ENCODE data around the gene PSIP1. TPM values are rescaled to one million over a fixed set of nuclear protein-coding genes. Genes with fewer than 3 reads are reported as not detected.

The PSIP1 gene
- total RNA-seq, 4 donors from 2014 or later, result 11.7 to 21.3 (median 12.5) TPM

GRCh38 chr9:15475923-15476536 lies 34.7 kb downstream of the PSIP1 start:
- Histone ChIP-seq H3K36me3 (no peaks in the 10 kb centered on the region), H3K27ac (no peak overlapping the region), H3K27me3 (no peaks in the 10 kb centered on the region), H3K4me1 (no peaks in the 10 kb centered on the region), H3K4me3 (no peak overlapping the region), H3K9me3 (no peaks in the 10 kb centered on the region)
- intact Hi-C loops (cut with DNase I; ENCODE audit: low total_unique reads), result no loop called here
- ATAC-seq (no peak), DNase-seq (no peak)
- in situ Hi-C loops (cut with MboI; ENCODE audit: low sequenced_read_pairs in 4 of 4), result no loop called here
- no peak for TF ChIP-seq POLR2A (IDR thresholded peaks at IDR 0.05)
- TF ChIP-seq, protein P1, sequence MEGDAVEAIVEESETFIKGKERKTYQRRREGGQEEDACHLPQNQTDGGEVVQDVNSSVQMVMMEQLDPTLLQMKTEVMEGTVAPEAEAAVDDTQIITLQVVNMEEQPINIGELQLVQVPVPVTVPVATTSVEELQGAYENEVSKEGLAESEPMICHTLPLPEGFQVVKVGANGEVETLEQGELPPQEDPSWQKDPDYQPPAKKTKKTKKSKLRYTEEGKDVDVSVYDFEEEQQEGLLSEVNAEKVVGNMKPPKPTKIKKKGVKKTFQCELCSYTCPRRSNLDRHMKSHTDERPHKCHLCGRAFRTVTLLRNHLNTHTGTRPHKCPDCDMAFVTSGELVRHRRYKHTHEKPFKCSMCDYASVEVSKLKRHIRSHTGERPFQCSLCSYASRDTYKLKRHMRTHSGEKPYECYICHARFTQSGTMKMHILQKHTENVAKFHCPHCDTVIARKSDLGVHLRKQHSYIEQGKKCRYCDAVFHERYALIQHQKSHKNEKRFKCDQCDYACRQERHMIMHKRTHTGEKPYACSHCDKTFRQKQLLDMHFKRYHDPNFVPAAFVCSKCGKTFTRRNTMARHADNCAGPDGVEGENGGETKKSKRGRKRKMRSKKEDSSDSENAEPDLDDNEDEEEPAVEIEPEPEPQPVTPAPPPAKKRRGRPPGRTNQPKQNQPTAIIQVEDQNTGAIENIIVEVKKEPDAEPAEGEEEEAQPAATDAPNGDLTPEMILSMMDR (IDR thresholded peaks at IDR 0.05 in 4 of 5, conservative IDR thresholded peaks at IDR 0.05 in 1 of 5), result no peak

- peaks cover 0 to 19% of the 10 kb centered on the region in 2 donors for H3K36me3 ChIP-seq
- TF ChIP-seq POLR2A (IDR thresholded peaks at IDR 0.05), result no peak
- TF ChIP-seq, protein P1 (IDR thresholded peaks at IDR 0.05 in 4 of 5, conservative IDR thresholded peaks at IDR 0.05 in 1 of 5), result no peak
These were observed 40.9 kb downstream of the PSIP1 start for GRCh38 chr9:15469862-15470261.

GRCh38 chr9:15469406-15469805 lies 41.4 kb downstream of the PSIP1 start:
- in situ Hi-C loops (cut with MboI; ENCODE audit: low sequenced_read_pairs in 4 of 4) (no loop called here), intact Hi-C loops (cut with DNase I; ENCODE audit: low total_unique reads) (no loop called here)
- Histone ChIP-seq H3K27ac (no peak overlapping the region), H3K4me3 (no peak overlapping the region), H3K9me3 (no peaks in the 10 kb centered on the region), H3K36me3 (peaks cover 0 to 21% of the 10 kb centered on the region in 2 donors), H3K4me1 (no peaks in the 10 kb centered on the region), H3K27me3 (no peaks in the 10 kb centered on the region)
- no peak for DNase-seq
- no peak for TF ChIP-seq POLR2A (IDR thresholded peaks at IDR 0.05)
- TF ChIP-seq, protein P1 (IDR thresholded peaks at IDR 0.05 in 4 of 5, conservative IDR thresholded peaks at IDR 0.05 in 1 of 5), result no peak
- no peak for ATAC-seq

More at GRCh38 chr9:15469862-15470261, 40.9 kb downstream of the PSIP1 start:
- H3K27me3 ChIP-seq, result no peaks in the 10 kb centered on the region
- DNase-seq (no peak), ATAC-seq (no peak)
- no peaks in the 10 kb centered on the region for H3K9me3 ChIP-seq
- intact Hi-C loops (cut with DNase I; ENCODE audit: low total_unique reads), result no loop called here
- no peaks in the 10 kb centered on the region for H3K4me1 ChIP-seq
- H3K4me3 ChIP-seq, result no peak overlapping the region
- H3K27ac ChIP-seq, result no peak overlapping the region
- in situ Hi-C loops (cut with MboI; ENCODE audit: low sequenced_read_pairs in 4 of 4), result no loop called here

- TF ChIP-seq, protein P1 (IDR thresholded peaks at IDR 0.05 in 4 of 5, conservative IDR thresholded peaks at IDR 0.05 in 1 of 5), result no peak
- no peak for TF ChIP-seq POLR2A (IDR thresholded peaks at IDR 0.05)
- in situ Hi-C loops (cut with MboI; ENCODE audit: low sequenced_read_pairs in 4 of 4), result no loop called here
- peaks cover 0 to 21% of the 10 kb centered on the region in 2 donors for H3K36me3 ChIP-seq
- H3K9me3 ChIP-seq, result no peaks in the 10 kb centered on the region
- H3K4me3 ChIP-seq, result no peak overlapping the region
- H3K4me1 ChIP-seq, result no peaks in the 10 kb centered on the region
- H3K27ac ChIP-seq, result no peak overlapping the region
- no peaks in the 10 kb centered on the region for H3K27me3 ChIP-seq
- DNase-seq (no peak), ATAC-seq (no peak)
- intact Hi-C loops (cut with DNase I; ENCODE audit: low total_unique reads), result no loop called here
These were observed 42.6 kb downstream of the PSIP1 start for GRCh38 chr9:15468145-15468544.

GRCh38 chr9:15461601-15462000 lies 49.2 kb downstream of the PSIP1 start:
- no peaks in the 10 kb centered on the region for H3K4me1 ChIP-seq
- no peak overlapping the region for H3K27ac ChIP-seq
- no peaks in the 10 kb centered on the region for H3K9me3 ChIP-seq
- TF ChIP-seq, protein P1 (IDR thresholded peaks at IDR 0.05 in 4 of 5, conservative IDR thresholded peaks at IDR 0.05 in 1 of 5), result no peak
- no peak for TF ChIP-seq POLR2A (IDR thresholded peaks at IDR 0.05)
- H3K4me3 ChIP-seq, result no peak overlapping the region
- intact Hi-C loops (cut with DNase I; ENCODE audit: low total_unique reads) (no loop called here), in situ Hi-C loops (cut with MboI; ENCODE audit: low sequenced_read_pairs in 4 of 4) (no loop called here)
- no peaks in the 10 kb centered on the region for H3K27me3 ChIP-seq
- ATAC-seq (no peak), DNase-seq (no peak)
- peaks cover 0 to 78% of the 10 kb centered on the region in 2 donors for H3K36me3 ChIP-seq

Data from gastrocnemius medialis (tissue), 4 donors.